NB4 (cell line): ENCODE results near the gene HNRNPK.

Experiments
- POLR2A ChIP-seq: IDR thresholded peaks from 2 replicates; pipeline ENCODE4 v1.6.1; 2011; ENCODE audit warnings: mild to moderate bottlenecking; ENCODE audit not compliant: insufficient read length; ENCODE audit errors: extremely low read depth
- TF ChIP-seq, protein P1 (sequence below): IDR thresholded peaks from one replicate; pipeline ENCODE4 v1.5.1; 2012; ENCODE audit warnings: low read depth, low read length
- TF ChIP-seq, protein P2 (sequence below): IDR thresholded peaks from 2 replicates; pipeline ENCODE4 v1.6.1; 2011; ENCODE audit warnings: low read depth, low read length

DNA sequence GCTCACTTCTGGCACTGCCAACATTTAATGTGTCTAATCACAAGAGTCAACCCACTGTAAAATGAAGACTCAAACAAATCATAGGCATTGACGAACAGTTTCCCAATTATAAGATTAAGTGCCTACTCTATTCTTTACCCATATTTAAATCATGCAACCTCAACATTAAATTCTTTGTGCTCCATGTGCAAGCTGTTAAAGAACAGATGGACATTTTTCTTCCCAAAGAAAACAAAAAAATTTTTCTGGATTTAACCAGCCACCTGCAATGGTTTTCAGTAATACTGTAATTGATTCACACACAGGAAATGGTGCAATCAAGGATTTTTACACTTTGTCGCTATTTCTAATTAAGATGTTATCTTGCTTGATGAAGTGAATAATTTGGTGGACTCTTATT is 3.6 kb downstream of the HNRNPK start:
- TF ChIP-seq, protein P1, sequence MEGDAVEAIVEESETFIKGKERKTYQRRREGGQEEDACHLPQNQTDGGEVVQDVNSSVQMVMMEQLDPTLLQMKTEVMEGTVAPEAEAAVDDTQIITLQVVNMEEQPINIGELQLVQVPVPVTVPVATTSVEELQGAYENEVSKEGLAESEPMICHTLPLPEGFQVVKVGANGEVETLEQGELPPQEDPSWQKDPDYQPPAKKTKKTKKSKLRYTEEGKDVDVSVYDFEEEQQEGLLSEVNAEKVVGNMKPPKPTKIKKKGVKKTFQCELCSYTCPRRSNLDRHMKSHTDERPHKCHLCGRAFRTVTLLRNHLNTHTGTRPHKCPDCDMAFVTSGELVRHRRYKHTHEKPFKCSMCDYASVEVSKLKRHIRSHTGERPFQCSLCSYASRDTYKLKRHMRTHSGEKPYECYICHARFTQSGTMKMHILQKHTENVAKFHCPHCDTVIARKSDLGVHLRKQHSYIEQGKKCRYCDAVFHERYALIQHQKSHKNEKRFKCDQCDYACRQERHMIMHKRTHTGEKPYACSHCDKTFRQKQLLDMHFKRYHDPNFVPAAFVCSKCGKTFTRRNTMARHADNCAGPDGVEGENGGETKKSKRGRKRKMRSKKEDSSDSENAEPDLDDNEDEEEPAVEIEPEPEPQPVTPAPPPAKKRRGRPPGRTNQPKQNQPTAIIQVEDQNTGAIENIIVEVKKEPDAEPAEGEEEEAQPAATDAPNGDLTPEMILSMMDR: no peak
- no peak for TF ChIP-seq POLR2A
- TF ChIP-seq, protein P2, sequence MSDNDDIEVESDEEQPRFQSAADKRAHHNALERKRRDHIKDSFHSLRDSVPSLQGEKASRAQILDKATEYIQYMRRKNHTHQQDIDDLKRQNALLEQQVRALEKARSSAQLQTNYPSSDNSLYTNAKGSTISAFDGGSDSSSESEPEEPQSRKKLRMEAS: no peak
